Measurements from ENCODE around the gene NAA25. TPM values are rescaled to one million over a fixed set of nuclear protein-coding genes. Genes with fewer than 3 reads are reported as not detected.

Gene NAA25
- total RNA-seq, 1 experiment from 2014 or later = 41.0 TPM

DNA sequence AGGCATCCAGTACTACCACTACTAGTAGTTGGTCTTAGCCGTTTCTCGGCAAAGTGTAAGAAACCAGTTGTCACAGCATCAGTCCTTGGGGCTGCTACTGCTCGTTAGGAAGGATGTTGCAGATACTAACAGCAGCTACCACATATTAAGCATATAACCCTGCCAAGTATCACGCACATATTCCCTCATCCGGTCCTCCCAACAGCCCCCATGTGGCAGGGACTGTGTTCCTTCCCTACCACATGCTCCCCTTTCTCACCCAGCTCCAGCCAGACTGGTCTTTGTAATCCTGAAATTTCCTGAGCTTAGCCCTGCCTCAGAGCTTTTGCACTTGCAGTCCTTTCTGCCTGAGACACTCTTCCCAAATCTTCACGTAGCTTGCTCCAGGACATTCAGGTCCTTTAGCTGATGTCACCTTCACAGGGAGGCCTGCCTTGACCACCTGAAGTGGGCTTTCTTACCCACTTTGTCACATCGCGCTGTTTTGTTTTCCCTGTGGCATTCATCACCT is 87.6 kb downstream of the NAA25 start:
- H3K27ac Mint-ChIP-seq (ENCODE audit: unreplicated experiment) = peak overlapping the region; percentile 24
- H3K4me3 ChIP-seq (ENCODE audit: low read depth, low read length) = no peak overlapping the region
- H3K27me3 ChIP-seq (replicated peaks; ENCODE audit: control insufficient read depth, insufficient read depth, low read length) = no peaks in the 10 kb centered on the region
- DNase-seq = no peak
- intact Hi-C loops (cut with micrococcal nuclease; ENCODE audit: unreplicated experiment) = no loop called here
- ChIA-PET CTCF (interaction anchor here (0.5 to 0.6 kb wide), 2 partner anchors 74 to 88 kb away, joined by 3 to 9 read pairs; no protein-coding TSS in a partner anchor), POLR2A (no interaction called here)
- peaks cover 95% of the 10 kb centered on the region for H3K36me3 Mint-ChIP-seq (ENCODE audit: insufficient read depth, unreplicated experiment)
- no peaks in the 10 kb centered on the region for H3K9me3 ChIP-seq
- no peaks in the 10 kb centered on the region; the same call in none of the 2 replicates for H3K36me3 ChIP-seq (ENCODE audit: control insufficient read depth, insufficient read depth, low read length)
- no peaks in the 10 kb centered on the region for H3K27me3 Mint-ChIP-seq (ENCODE audit: insufficient read depth, unreplicated experiment)
- H3K4me3 Mint-ChIP-seq (ENCODE audit: unreplicated experiment) = no peak overlapping the region
- H3K4me1 ChIP-seq = no peaks in the 10 kb centered on the region
- BruUV-seq (replicated peaks) = no TSS peak
- H3K4me1 Mint-ChIP-seq (ENCODE audit: low read depth, unreplicated experiment) = peaks cover 11% of the 10 kb centered on the region
- TF ChIP-seq, protein P1, sequence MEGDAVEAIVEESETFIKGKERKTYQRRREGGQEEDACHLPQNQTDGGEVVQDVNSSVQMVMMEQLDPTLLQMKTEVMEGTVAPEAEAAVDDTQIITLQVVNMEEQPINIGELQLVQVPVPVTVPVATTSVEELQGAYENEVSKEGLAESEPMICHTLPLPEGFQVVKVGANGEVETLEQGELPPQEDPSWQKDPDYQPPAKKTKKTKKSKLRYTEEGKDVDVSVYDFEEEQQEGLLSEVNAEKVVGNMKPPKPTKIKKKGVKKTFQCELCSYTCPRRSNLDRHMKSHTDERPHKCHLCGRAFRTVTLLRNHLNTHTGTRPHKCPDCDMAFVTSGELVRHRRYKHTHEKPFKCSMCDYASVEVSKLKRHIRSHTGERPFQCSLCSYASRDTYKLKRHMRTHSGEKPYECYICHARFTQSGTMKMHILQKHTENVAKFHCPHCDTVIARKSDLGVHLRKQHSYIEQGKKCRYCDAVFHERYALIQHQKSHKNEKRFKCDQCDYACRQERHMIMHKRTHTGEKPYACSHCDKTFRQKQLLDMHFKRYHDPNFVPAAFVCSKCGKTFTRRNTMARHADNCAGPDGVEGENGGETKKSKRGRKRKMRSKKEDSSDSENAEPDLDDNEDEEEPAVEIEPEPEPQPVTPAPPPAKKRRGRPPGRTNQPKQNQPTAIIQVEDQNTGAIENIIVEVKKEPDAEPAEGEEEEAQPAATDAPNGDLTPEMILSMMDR (IDR thresholded peaks at IDR 0.05; ENCODE audit: insufficient read depth in 1 of 2, low read depth in 1 of 2, low read length in 1 of 2, severe bottlenecking in 1 of 2, unreplicated experiment in 1 of 2) = no peak
- peaks cover 4% of the 10 kb centered on the region for H3K9me3 Mint-ChIP-seq (ENCODE audit: unreplicated experiment)

DNA sequence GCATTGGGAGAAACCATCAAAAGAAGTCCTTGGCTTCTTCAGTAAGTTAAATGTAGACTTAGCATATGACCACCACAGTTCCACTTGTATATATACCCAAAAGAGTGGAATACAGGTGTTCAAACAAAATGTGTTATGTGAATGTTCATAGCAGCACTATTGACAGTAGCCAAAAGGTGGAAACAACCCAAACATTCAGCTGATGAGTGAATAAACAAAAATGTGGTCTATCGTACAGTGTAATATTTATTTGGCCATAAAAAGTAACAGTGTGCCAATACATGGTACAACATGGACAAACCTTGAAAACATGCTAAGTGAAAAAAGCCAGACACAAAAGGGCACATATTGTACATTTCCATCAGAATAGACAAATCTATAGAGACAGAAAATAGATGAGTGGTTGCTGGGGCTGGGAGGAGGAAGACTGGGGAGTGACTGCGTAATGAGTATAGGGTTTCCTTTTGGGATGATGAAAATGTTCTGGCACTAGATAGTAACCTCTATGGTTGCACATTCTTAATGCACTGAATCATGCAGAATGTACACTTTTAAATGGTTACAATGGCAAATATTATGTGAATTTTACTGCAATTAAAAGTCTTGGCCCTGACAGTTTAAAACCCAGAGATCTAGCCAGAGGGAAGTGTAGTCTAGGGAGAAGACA is 89.9 kb downstream of the NAA25 start:
- no peaks in the 10 kb centered on the region for H3K4me1 ChIP-seq
- H3K36me3 Mint-ChIP-seq (ENCODE audit: insufficient read depth, unreplicated experiment) = peaks cover 94% of the 10 kb centered on the region
- H3K9me3 Mint-ChIP-seq (ENCODE audit: unreplicated experiment) = peaks cover 10% of the 10 kb centered on the region
- intact Hi-C loops (cut with micrococcal nuclease; ENCODE audit: unreplicated experiment) = no loop called here
- POLR2A ChIA-PET = no interaction called here
- no peaks in the 10 kb centered on the region; the same call in 1 of the 2 replicates for H3K36me3 ChIP-seq (ENCODE audit: control insufficient read depth, insufficient read depth, low read length)
- H3K27me3 ChIP-seq (replicated peaks; ENCODE audit: control insufficient read depth, insufficient read depth, low read length) = no peaks in the 10 kb centered on the region
- CTCF ChIA-PET = no interaction called here
- no TSS peak for BruUV-seq (replicated peaks)
- no peaks in the 10 kb centered on the region for H3K9me3 ChIP-seq
- no peak for DNase-seq
- no peak overlapping the region for H3K4me3 ChIP-seq (ENCODE audit: low read depth, low read length)
- no peak overlapping the region for H3K27ac Mint-ChIP-seq (ENCODE audit: unreplicated experiment)
- no peak overlapping the region for H3K4me3 Mint-ChIP-seq (ENCODE audit: unreplicated experiment)
- H3K27me3 Mint-ChIP-seq (ENCODE audit: insufficient read depth, unreplicated experiment) = no peaks in the 10 kb centered on the region
- TF ChIP-seq, protein P1 (IDR thresholded peaks at IDR 0.05; ENCODE audit: insufficient read depth in 1 of 2, low read depth in 1 of 2, low read length in 1 of 2, severe bottlenecking in 1 of 2, unreplicated experiment in 1 of 2) = no peak
- peaks cover 13% of the 10 kb centered on the region for H3K4me1 Mint-ChIP-seq (ENCODE audit: low read depth, unreplicated experiment)

DNA sequence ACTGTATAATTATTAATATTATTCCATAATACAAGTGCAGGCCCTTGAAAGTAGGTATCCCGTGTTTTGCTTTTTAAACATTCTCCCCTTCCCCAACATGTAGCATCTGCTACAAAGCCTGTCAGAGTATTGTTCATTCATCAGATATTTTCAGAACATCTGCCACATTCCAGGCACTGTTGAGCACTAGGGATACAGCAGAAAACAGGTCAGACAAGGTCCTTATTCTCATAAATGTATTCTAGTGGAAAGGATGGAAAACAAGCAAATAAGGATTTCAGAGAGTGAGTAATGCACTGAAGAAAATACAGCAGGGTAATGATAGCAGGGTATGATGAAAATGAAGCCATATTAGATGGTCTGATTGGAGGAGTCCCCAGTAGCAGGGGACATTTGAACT is 91.5 kb downstream of the NAA25 start:
- TF ChIP-seq, protein P1 (IDR thresholded peaks at IDR 0.05; ENCODE audit: insufficient read depth in 1 of 2, low read depth in 1 of 2, low read length in 1 of 2, severe bottlenecking in 1 of 2, unreplicated experiment in 1 of 2) = no peak
- peaks cover 10% of the 10 kb centered on the region for H3K9me3 Mint-ChIP-seq (ENCODE audit: unreplicated experiment)
- Histone ChIP-seq H3K36me3 (ENCODE audit: control insufficient read depth, insufficient read depth, low read length) (no peaks in the 10 kb centered on the region; the same call in 1 of the 2 replicates), H3K27me3 (replicated peaks; ENCODE audit: control insufficient read depth, insufficient read depth, low read length) (no peaks in the 10 kb centered on the region), H3K9me3 (no peaks in the 10 kb centered on the region), H3K4me1 (no peaks in the 10 kb centered on the region), H3K4me3 (ENCODE audit: low read depth, low read length) (no peak overlapping the region)
- intact Hi-C loops (cut with micrococcal nuclease; ENCODE audit: unreplicated experiment) = no loop called here
- CTCF ChIA-PET = interaction anchor here (0.7 kb wide), 1 partner anchor 198 kb away, joined by 5 read pairs; no protein-coding TSS in a partner anchor
- POLR2A ChIA-PET = no interaction called here
- DNase-seq = no peak
- H3K4me3 Mint-ChIP-seq (ENCODE audit: unreplicated experiment) = no peak overlapping the region
- no peaks in the 10 kb centered on the region for H3K27me3 Mint-ChIP-seq (ENCODE audit: insufficient read depth, unreplicated experiment)
- peaks cover 13% of the 10 kb centered on the region for H3K4me1 Mint-ChIP-seq (ENCODE audit: low read depth, unreplicated experiment)
- no peak overlapping the region for H3K27ac Mint-ChIP-seq (ENCODE audit: unreplicated experiment)
- no TSS peak for BruUV-seq (replicated peaks)
- H3K36me3 Mint-ChIP-seq (ENCODE audit: insufficient read depth, unreplicated experiment) = peaks cover 94% of the 10 kb centered on the region
